Measurements from ENCODE around the gene ASAH2. TPM values are rescaled to one million over a fixed set of nuclear protein-coding genes. Genes with fewer than 3 reads are reported as not detected.

ASAH2 gene
- total RNA-seq (ENCODE audit: low replicate concordance): 0.25 and 1.5 TPM in 2 replicates

- no peak within 1 kb of the TSS for H3K4me3 ChIP-seq (ENCODE audit: low read depth, low read length)
- TF ChIP-seq, protein P1, sequence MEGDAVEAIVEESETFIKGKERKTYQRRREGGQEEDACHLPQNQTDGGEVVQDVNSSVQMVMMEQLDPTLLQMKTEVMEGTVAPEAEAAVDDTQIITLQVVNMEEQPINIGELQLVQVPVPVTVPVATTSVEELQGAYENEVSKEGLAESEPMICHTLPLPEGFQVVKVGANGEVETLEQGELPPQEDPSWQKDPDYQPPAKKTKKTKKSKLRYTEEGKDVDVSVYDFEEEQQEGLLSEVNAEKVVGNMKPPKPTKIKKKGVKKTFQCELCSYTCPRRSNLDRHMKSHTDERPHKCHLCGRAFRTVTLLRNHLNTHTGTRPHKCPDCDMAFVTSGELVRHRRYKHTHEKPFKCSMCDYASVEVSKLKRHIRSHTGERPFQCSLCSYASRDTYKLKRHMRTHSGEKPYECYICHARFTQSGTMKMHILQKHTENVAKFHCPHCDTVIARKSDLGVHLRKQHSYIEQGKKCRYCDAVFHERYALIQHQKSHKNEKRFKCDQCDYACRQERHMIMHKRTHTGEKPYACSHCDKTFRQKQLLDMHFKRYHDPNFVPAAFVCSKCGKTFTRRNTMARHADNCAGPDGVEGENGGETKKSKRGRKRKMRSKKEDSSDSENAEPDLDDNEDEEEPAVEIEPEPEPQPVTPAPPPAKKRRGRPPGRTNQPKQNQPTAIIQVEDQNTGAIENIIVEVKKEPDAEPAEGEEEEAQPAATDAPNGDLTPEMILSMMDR (IDR thresholded peaks at IDR 0.05; ENCODE audit: insufficient read depth, low read length): no peak
- no peak for DNase-seq (ENCODE audit: low read depth)
Observed at GRCh38 chr10:50251394-50251793, at the start of gene ASAH2. Gene ASAH2, minus strand, starts transcription at chr10:50251516. Its CDS starts 2,906 bp downstream, at chr10:50248610.

DNA sequence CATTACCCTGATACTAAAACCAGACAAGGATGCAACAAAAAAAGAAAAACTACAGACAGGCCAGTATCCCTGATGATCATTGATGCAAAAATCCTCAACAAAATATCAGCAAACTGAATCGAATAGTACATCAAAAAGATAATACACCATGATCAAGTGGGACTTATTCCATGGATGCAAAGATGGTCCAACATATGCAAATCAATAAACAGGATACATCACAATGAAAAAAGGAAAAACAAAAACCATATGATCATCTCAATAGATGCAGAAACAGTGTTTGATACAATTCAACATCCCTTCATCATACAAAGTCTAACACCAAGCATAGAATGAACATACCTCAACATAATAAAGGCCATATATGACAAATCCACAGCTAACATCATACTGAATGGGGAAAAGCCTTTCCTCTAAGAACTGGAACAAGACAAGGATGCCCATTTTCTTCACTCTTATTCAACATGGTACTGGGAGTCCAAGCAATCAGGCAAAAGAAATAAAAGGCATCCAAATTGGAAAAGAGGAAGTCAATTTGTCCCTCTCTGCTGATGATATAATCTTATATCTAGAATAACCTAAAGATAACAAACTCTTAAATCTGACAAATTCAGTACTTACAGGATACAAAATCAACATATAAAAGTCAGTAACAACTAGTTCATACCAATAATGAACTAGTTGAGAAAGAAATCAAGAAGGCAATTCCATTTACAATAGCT is 48.8 kb upstream of the ASAH2 start:
- TF ChIP-seq, protein P1 (IDR thresholded peaks at IDR 0.05; ENCODE audit: insufficient read depth, low read length): no peak
- no peak for DNase-seq (ENCODE audit: low read depth)
- no peak overlapping the region for H3K4me3 ChIP-seq (ENCODE audit: low read depth, low read length)

- H3K4me3 ChIP-seq (ENCODE audit: low read depth, low read length): no peak overlapping the region
- TF ChIP-seq, protein P1 (IDR thresholded peaks at IDR 0.05; ENCODE audit: insufficient read depth, low read length): no peak
- DNase-seq (ENCODE audit: low read depth): no peak
Observed at GRCh38 chr10:50295367-50295766, 44.1 kb upstream of the ASAH2 start.

GRCh38 chr10:50294582-50294981 is 43.3 kb upstream of the ASAH2 start:
- H3K4me3 ChIP-seq (ENCODE audit: low read depth, low read length): no peak overlapping the region
- TF ChIP-seq, protein P1 (IDR thresholded peaks at IDR 0.05; ENCODE audit: insufficient read depth, low read length): no peak

GRCh38 chr10:50293513-50294313 is 42.4 kb upstream of the ASAH2 start:
- TF ChIP-seq, protein P1 (IDR thresholded peaks at IDR 0.05; ENCODE audit: insufficient read depth, low read length): no peak
- H3K4me3 ChIP-seq (ENCODE audit: low read depth, low read length): no peak overlapping the region
- DNase-seq (ENCODE audit: low read depth): no peak

More at GRCh38 chr10:50294582-50294981, 43.3 kb upstream of the ASAH2 start:
- DNase-seq (ENCODE audit: low read depth): no peak

DNA sequence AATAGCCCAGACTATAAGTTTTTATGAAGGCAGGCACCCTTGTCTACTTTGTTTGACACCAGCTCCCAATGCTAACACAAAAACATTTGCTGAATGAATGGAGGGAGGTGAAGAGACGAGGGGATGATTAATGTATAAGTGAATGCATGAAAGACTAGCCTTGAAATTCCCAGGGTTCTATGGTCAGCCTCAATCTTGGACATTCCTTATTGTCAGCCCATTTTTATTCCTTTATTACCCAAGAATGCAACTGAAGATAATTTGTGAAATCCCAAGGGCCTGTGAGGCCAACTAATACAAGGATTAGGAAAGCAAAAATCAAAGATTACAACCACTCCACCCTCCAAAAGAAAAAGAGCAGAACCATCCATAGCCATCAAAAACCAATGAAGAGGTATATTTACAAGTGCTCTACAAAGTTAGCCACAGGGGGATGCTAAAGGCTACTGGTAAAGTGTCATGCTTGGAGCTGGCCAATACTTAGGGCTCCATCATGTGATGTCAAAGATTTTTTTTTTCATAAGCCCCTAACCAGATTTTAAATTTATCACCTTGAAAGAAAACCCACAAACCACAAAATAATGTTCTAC is 40.0 kb upstream of the ASAH2 start:
- H3K4me3 ChIP-seq (ENCODE audit: low read depth, low read length): no peak overlapping the region
- peak; percentile 65 for DNase-seq (ENCODE audit: low read depth)
- TF ChIP-seq, protein P1 (IDR thresholded peaks at IDR 0.05; ENCODE audit: insufficient read depth, low read length): peak; percentile 49

Measured in fibroblast of the aortic adventitia (primary cell).